GM12875 (cell line): ENCODE measurements around the gene MAPK1.

Source experiments
- H3K4me3 ChIP-seq: one replicate; pipeline ENCODE4 v1.5.1; 2011; ENCODE audit warnings: low read depth, low read length, control low read depth
- CTCF ChIP-seq: IDR thresholded peaks from 2 replicates; pipeline ENCODE4 v1.5.1; 2011; ENCODE audit warnings: low read depth, mild to moderate bottlenecking, control low read depth, inconsistent platforms, low read length, moderate library complexity, borderline replicate concordance; ENCODE audit not compliant: insufficient read depth

The MAPK1 gene

DNA sequence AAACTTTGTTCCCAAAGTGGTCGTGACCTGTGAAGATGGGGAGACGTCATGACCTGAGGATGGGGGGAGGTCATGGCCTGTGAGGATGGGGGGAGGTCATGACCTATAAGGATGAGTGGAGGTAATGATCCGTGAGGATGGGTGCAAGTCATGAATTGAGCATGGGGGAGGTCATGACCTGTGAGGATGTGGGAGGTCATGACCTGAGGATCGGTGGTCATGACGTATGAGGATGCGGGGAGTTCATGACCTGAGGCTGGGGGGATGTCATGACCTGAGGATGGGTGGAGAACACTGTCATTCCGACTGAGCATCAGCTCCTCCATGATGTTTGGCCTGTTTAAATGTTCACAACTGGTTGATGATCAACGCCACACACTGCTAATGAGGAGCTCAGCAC, 157.8 kb downstream of the MAPK1 start:
- TF ChIP-seq CTCF, result no peak
- no peak overlapping the region for H3K4me3 ChIP-seq

- TF ChIP-seq CTCF, result no peak
- H3K4me3 ChIP-seq, result no peak overlapping the region
Measured at GRCh38 chr22:21708960-21709359, 158.5 kb downstream of the MAPK1 start.

- H3K4me3 ChIP-seq, result no peak overlapping the region
- no peak for TF ChIP-seq CTCF
Measured at GRCh38 chr22:21707677-21708076, 159.8 kb downstream of the MAPK1 start.
